Endothelial cell of umbilical vein (primary cell): ENCODE data around the gene ZNF181. TPM values are rescaled to one million over a fixed set of nuclear protein-coding genes. Genes with fewer than 3 reads are reported as not detected.

ENCODE experiments used
- BruUV-seq: library from RNA; stranded (reverse); fragments of 400-500 nt; replicated peaks from 2 replicates; lab custom pipeline; 2021; lab: Mats Ljungman, UMichigan
- CTCF ChIA-PET: fragments of 300-600, 350-600 bp; sonication (Branson Sonifier 250); formaldehyde crosslinking; loops from one replicate; lab custom pipeline; 2021; ENCODE audit warnings: antibody characterized with exemption, inconsistent platforms; lab: Charles Lee
- POLR2A ChIA-PET: fragments of 300-600, 350-600 bp; sonication (Branson Sonifier 250); formaldehyde crosslinking; loops from one replicate; lab custom pipeline; 2021; ENCODE audit warnings: antibody characterized with exemption, inconsistent platforms; lab: Charles Lee
- DNase-seq: peaks from one replicate; pipeline ENCODE4 v3.0.0-alpha.2; 2011; ENCODE audit warnings: low read depth, low spot score
- FAIRE-seq: peaks from 2 replicates; lab custom pipeline; 2011; peaks lifted over from hg19 to GRCh38; lab: Jason Lieb, UNC
- H2AFZ ChIP-seq: 2 replicates; pipeline ENCODE4 v1.6.0; 2012; ENCODE audit warnings: low read depth, low read length, control low read depth, inconsistent platforms
- H3K27ac ChIP-seq: 2 replicates; pipeline ENCODE4 v1.5.1; 2011; ENCODE audit warnings: low read depth, mild to moderate bottlenecking, control low read depth, low read length, moderate library complexity; ENCODE audit not compliant: insufficient read depth
- H3K27me3 ChIP-seq, 2 experiments: 2 replicates each; pipeline versions ENCODE4 v1.6.0 to v1.6.1; 2011; ENCODE audit warnings: low read length in 2 of 2, mixed read lengths in 1 of 2; ENCODE audit not compliant: control insufficient read depth in 2 of 2, insufficient read depth in 2 of 2
- H3K36me3 ChIP-seq, 2 experiments: 2 replicates in 1 of 2; 3 replicates in 1 of 2; pipeline ENCODE4 v1.5.1; 2011; ENCODE audit warnings: low read length in 2 of 2, mild to moderate bottlenecking in 1 of 2, moderate library complexity in 1 of 2; ENCODE audit not compliant: control insufficient read depth in 2 of 2, insufficient read depth in 2 of 2; ENCODE audit errors: extremely low read depth in 1 of 2
- H3K4me1 ChIP-seq: 3 replicates; pipeline ENCODE4 v1.5.1; 2011; ENCODE audit warnings: mild to moderate bottlenecking, low read length; ENCODE audit not compliant: control insufficient read depth, insufficient read depth; ENCODE audit errors: extremely low read depth
- H3K4me2 ChIP-seq: 2 replicates; pipeline ENCODE4 v1.6.1; 2011; ENCODE audit warnings: low read length, control low read depth, mixed read lengths; ENCODE audit not compliant: insufficient read depth
- H3K4me3 ChIP-seq, 3 experiments: fragments of 200-600 bp in 1 of 3; sonication (generic), shearing (Covaris generic) in 1 of 3; replicated peaks in 1 of 3; 2 replicates each; pipeline ENCODE4 v1.5.1; 2011 to 2016; ENCODE audit warnings: control low read depth in 3 of 3, low read length in 3 of 3, mild to moderate bottlenecking in 2 of 3, inconsistent platforms in 1 of 3, low read depth in 1 of 3, moderate library complexity in 1 of 3; ENCODE audit not compliant: insufficient read depth in 1 of 3
- H3K79me2 ChIP-seq: 2 replicates; pipeline ENCODE4 v1.6.0; 2012; ENCODE audit warnings: low read length, inconsistent platforms; ENCODE audit not compliant: control insufficient read depth, insufficient read depth
- H3K9ac ChIP-seq: replicated peaks from 2 replicates; pipeline ENCODE3; 2011; ENCODE audit warnings: low read length, control low read depth; ENCODE audit not compliant: insufficient read depth; ENCODE audit errors: extremely low read depth
- H3K9me1 ChIP-seq: replicated peaks from 3 replicates; pipeline ENCODE4 v1.6.0; 2011; ENCODE audit warnings: mild to moderate bottlenecking, low read length; ENCODE audit not compliant: control insufficient read depth, insufficient read depth; ENCODE audit errors: extremely low read depth
- H3K9me3 ChIP-seq: replicated peaks from 2 replicates; pipeline ENCODE4 v1.5.1; 2012; ENCODE audit warnings: low read length, inconsistent platforms; ENCODE audit not compliant: control insufficient read depth, insufficient read depth
- H4K20me1 ChIP-seq: replicated peaks from 2 replicates; pipeline ENCODE3; 2011; ENCODE audit warnings: mild to moderate bottlenecking, low read length; ENCODE audit not compliant: control insufficient read depth, insufficient read depth; ENCODE audit errors: extremely low read depth
- EZH2 ChIP-seq: IDR thresholded peaks from 2 replicates; pipeline ENCODE4 v1.6.1; 2012; ENCODE audit warnings: borderline replicate concordance, low read depth, mild to moderate bottlenecking, moderate library complexity, low read length, inconsistent platforms; ENCODE audit not compliant: severe bottlenecking
- FOS ChIP-seq: IDR thresholded peaks from 2 replicates; pipeline ENCODE4 v1.6.1; 2011; ENCODE audit warnings: mild to moderate bottlenecking, low read length, moderate library complexity, borderline replicate concordance; ENCODE audit not compliant: insufficient read depth
- GATA2 ChIP-seq: IDR thresholded peaks from 2 replicates; pipeline ENCODE4 v1.7.0; 2011; ENCODE audit warnings: low read depth, mild to moderate bottlenecking, moderate library complexity, mixed read lengths, low read length; ENCODE audit not compliant: insufficient read length, insufficient read depth
- JUN ChIP-seq: IDR thresholded peaks from 2 replicates; pipeline ENCODE4 v1.6.1; 2011; ENCODE audit warnings: borderline replicate concordance, low read depth; ENCODE audit not compliant: insufficient read length, insufficient read depth
- MYC ChIP-seq: IDR thresholded peaks from one replicate; pipeline ENCODE4 v1.6.1; 2011; ENCODE audit warnings: mild to moderate bottlenecking, low read depth, low read length
- POLR2A ChIP-seq: IDR thresholded peaks from 2 replicates; pipeline ENCODE4 v1.6.1; 2012; ENCODE audit warnings: low read depth, mild to moderate bottlenecking, control low read depth, low read length
- POLR2AphosphoS5 ChIP-seq: IDR thresholded peaks from 2 replicates; pipeline ENCODE4 v1.6.1; 2012; ENCODE audit warnings: low read depth, mild to moderate bottlenecking, control low read depth, low read length, moderate library complexity; ENCODE audit not compliant: insufficient read depth
- dilution Hi-C: fragments of 300-500 bp; cut with MboI; formaldehyde crosslinking; loops from one replicate; pipeline ENCODE4 v1.15.0; 2019; ENCODE audit warnings: low sequenced_read_pairs; ENCODE audit not compliant: extremely low pct_ligation_motif_present
- intact Hi-C: fragments of 100-400 bp; cut with micrococcal nuclease; formaldehyde crosslinking; loops from one replicate; pipeline ENCODE4 v1.10.0; 2022
- polyA plus RNA-seq, 4 experiments: library from polyadenylated mRNA; depleted of rRNA in 3 of 4; stranded (reverse) in 3 of 4; unstranded in 1 of 4; fragments of >200 nt; gene quantifications; 2 replicates each; pipeline versions ENCODE4 v1.2.1 to v1.2.3, GENCODE V29; 2011 to 2012; ENCODE audit warnings: missing spikeins in 1 of 4
- total RNA-seq: library from RNA; stranded (reverse); gene quantifications from 2 replicates; pipeline ENCODE4 v1.2.3, GENCODE V29; 2021
- TF ChIP-seq, protein P1 (sequence below), 2 donors: IDR thresholded peaks; 1 replicate in 1 of 2; 2 replicates in 1 of 2; pipeline ENCODE4 v1.5.1; 2011; ENCODE audit warnings: low read length in 2 of 2, mild to moderate bottlenecking in 2 of 2, moderate library complexity in 2 of 2, control low read depth in 1 of 2, inconsistent platforms in 1 of 2, low read depth in 1 of 2; ENCODE audit not compliant: insufficient read depth in 1 of 2; ENCODE audit errors: extremely low read depth in 1 of 2
- TF ChIP-seq, protein P2 (sequence below): IDR thresholded peaks from 2 replicates; pipeline ENCODE4 v1.6.1; 2011; ENCODE audit not compliant: insufficient read depth, insufficient read length

ZNF181 gene
- total and polyA plus RNA-seq, 2 donors (not counting 3 experiments of a cell fraction or from before 2014, with no cell fraction given): 4.7 to 5.0 TPM

DNA sequence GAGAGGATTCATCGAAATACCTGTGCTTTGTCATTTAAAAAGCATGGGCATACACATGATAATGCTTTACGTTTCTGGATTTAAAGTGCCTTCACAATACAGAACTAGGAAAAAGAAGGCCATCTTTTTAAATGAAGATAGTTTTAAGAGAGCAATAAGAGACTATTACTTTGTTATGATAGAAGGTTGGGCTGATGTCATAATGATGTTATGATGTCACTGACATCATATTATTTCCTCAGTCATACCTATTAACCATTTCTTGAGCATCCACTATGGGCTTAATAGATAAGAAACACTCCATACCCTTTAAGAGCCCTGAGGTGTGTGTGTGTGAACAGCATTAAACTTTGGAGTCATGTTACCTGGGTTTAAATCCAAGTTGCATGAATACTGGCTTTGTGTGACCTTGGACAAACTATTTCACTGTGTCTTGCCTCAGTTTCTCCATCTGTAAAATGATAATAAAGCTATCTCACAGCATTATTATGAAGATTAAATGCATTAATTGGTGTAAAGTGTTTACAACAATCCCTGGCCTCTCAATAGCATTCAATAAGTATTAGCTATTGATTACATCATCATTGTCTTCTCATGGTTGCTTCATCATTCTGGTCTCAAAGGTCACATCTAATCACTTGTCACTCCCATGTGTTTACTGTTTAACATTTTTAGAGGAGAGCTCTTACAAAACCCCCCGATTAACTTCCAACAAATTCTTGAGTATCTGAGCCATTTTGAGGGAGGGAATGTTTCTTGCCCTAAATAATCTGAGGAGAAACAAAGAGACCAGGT is 11.1 kb downstream of the ZNF181 start:
- FAIRE-seq: no peak

More for the DNA sequence above, 11.1 kb downstream of the ZNF181 start:
- ChIA-PET POLR2A (no interaction called here), CTCF (no interaction called here)
- dilution Hi-C loops: no loop called here
- no peaks in the 10 kb centered on the region for H4K20me1 ChIP-seq
- H2AFZ ChIP-seq: no peak overlapping the region
- H3K9me1 ChIP-seq: no peaks in the 10 kb centered on the region
- peaks cover 4% of the 10 kb centered on the region for H3K9me3 ChIP-seq
- no peak overlapping the region for H3K27ac ChIP-seq
- intact Hi-C loops: no loop called here
- BruUV-seq: no TSS peak
- H3K4me2 ChIP-seq: no peak overlapping the region
- H3K36me3 ChIP-seq: no peaks in the 10 kb centered on the region
- no peak overlapping the region for H3K9ac ChIP-seq
- TF ChIP-seq, protein P1, sequence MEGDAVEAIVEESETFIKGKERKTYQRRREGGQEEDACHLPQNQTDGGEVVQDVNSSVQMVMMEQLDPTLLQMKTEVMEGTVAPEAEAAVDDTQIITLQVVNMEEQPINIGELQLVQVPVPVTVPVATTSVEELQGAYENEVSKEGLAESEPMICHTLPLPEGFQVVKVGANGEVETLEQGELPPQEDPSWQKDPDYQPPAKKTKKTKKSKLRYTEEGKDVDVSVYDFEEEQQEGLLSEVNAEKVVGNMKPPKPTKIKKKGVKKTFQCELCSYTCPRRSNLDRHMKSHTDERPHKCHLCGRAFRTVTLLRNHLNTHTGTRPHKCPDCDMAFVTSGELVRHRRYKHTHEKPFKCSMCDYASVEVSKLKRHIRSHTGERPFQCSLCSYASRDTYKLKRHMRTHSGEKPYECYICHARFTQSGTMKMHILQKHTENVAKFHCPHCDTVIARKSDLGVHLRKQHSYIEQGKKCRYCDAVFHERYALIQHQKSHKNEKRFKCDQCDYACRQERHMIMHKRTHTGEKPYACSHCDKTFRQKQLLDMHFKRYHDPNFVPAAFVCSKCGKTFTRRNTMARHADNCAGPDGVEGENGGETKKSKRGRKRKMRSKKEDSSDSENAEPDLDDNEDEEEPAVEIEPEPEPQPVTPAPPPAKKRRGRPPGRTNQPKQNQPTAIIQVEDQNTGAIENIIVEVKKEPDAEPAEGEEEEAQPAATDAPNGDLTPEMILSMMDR (IDR thresholded peaks at IDR 0.05; ENCODE audit: extremely low read depth in 1 of 2, insufficient read depth in 1 of 2, low read depth in 1 of 2, low read length in 2 of 2): no peak
- TF ChIP-seq GATA2 (no peak), POLR2A (no peak), MYC (no peak), POLR2AphosphoS5 (no peak), FOS (no peak), EZH2 (no peak), JUN (no peak)
- TF ChIP-seq, protein P2, sequence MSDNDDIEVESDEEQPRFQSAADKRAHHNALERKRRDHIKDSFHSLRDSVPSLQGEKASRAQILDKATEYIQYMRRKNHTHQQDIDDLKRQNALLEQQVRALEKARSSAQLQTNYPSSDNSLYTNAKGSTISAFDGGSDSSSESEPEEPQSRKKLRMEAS: no peak
- no peak for DNase-seq
- no peaks in the 10 kb centered on the region for H3K79me2 ChIP-seq
- no peak overlapping the region for H3K4me3 ChIP-seq
- no peaks in the 10 kb centered on the region for H3K27me3 ChIP-seq
- no peaks in the 10 kb centered on the region for H3K4me1 ChIP-seq
